Measurements from ENCODE around the gene RGR. TPM values are rescaled to one million over a fixed set of nuclear protein-coding genes. Genes with fewer than 3 reads are reported as not detected.

The RGR gene
- total RNA-seq, 1 experiment from 2014 or later = not detected

DNA sequence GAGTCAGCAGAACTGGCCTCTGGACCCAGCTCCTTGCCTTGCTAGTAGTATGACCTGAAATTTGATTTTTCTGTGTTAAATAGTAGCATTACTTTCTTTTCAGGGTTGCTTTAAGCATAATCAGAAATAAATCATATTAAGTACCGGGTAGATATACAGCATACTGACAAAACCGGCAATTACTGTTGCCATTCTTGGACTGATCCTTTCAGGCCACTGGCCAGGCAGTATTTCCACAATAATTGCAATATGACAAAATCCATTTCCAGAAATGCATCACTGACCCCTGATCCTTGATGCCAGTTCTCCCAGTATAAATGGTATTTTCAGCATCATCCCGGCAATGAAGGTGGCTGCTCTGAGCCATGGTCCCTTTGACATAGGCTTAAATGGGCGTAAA is 10.4 kb upstream of the RGR start:
- ChIA-PET RAD21 (ENCODE audit: low non-redundant PET in 1 of 2, low total read pairs in 2 of 2, uncharacterized antibody in 2 of 2, unreplicated experiment in 2 of 2) (no interaction called here), CTCF (no interaction called here), POLR2A (no interaction called here)
- no peaks in the 10 kb centered on the region for H3K9me2 ChIP-seq (ENCODE audit: insufficient read depth)
- intact Hi-C loops (cut with micrococcal nuclease) = no loop called here
- ATAC-seq (no peak), DNase-seq (ENCODE audit: low read depth, low spot score) (no peak)
- no peaks in the 10 kb centered on the region for H3K36me3 ChIP-seq (ENCODE audit: control insufficient read depth in 1 of 2, insufficient read depth in 2 of 2, low read length in 2 of 2)
- no TSS peak for BruUV-seq (replicated peaks)
- no peak overlapping the region for H2AFZ ChIP-seq (ENCODE audit: low read depth, low read length, poor library complexity, severe bottlenecking)
- TF ChIP-seq RAD21 (IDR thresholded peaks at IDR 0.05; ENCODE audit: low read depth) = no peak
- no peak for TF ChIP-seq SP1 (IDR thresholded peaks at IDR 0.05; ENCODE audit: low read depth)
- TF ChIP-seq SIN3A (IDR thresholded peaks at IDR 0.05; ENCODE audit: low read depth) = no peak
- TF ChIP-seq ZNF274 (IDR thresholded peaks at IDR 0.05; ENCODE audit: low read depth, low read length) = no peak
- no peak for TF ChIP-seq ELF1 (IDR thresholded peaks at IDR 0.05; ENCODE audit: borderline replicate concordance, low read depth)
- no peak for TF ChIP-seq YY1 (IDR thresholded peaks at IDR 0.05; ENCODE audit: extremely low read depth, insufficient replicate concordance, low read depth, low read length)
- TF ChIP-seq CBX3 (IDR thresholded peaks at IDR 0.05; ENCODE audit: low read depth) = no peak
- TF ChIP-seq, protein P1, sequence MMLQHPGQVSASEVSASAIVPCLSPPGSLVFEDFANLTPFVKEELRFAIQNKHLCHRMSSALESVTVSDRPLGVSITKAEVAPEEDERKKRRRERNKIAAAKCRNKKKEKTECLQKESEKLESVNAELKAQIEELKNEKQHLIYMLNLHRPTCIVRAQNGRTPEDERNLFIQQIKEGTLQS (IDR thresholded peaks at IDR 0.05) = no peak
- TF ChIP-seq CEBPB (IDR thresholded peaks at IDR 0.05; ENCODE audit: low read depth) = no peak
- no peak for TF ChIP-seq EZH2phosphoT487 (IDR thresholded peaks at IDR 0.05; ENCODE audit: borderline replicate concordance)
- no peak for TF ChIP-seq POLR2A (IDR thresholded peaks at IDR 0.05; ENCODE audit: borderline replicate concordance, extremely low read depth, insufficient read depth, insufficient read length)
- TF ChIP-seq, protein P2, sequence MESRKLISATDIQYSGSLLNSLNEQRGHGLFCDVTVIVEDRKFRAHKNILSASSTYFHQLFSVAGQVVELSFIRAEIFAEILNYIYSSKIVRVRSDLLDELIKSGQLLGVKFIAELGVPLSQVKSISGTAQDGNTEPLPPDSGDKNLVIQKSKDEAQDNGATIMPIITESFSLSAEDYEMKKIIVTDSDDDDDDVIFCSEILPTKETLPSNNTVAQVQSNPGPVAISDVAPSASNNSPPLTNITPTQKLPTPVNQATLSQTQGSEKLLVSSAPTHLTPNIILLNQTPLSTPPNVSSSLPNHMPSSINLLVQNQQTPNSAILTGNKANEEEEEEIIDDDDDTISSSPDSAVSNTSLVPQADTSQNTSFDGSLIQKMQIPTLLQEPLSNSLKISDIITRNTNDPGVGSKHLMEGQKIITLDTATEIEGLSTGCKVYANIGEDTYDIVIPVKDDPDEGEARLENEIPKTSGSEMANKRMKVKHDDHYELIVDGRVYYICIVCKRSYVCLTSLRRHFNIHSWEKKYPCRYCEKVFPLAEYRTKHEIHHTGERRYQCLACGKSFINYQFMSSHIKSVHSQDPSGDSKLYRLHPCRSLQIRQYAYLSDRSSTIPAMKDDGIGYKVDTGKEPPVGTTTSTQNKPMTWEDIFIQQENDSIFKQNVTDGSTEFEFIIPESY (IDR thresholded peaks at IDR 0.05; ENCODE audit: extremely low read depth, insufficient replicate concordance, low read length) = no peak
- no peak for TF ChIP-seq SRF (IDR thresholded peaks at IDR 0.05; ENCODE audit: low read depth)
- no peak for TF ChIP-seq JUND (IDR thresholded peaks at IDR 0.05)
- TF ChIP-seq, protein P3, sequence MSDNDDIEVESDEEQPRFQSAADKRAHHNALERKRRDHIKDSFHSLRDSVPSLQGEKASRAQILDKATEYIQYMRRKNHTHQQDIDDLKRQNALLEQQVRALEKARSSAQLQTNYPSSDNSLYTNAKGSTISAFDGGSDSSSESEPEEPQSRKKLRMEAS (IDR thresholded peaks at IDR 0.05) = no peak
- no peak overlapping the region for H3K27ac ChIP-seq (ENCODE audit: low read depth, low read length)
- no peak overlapping the region for H3K9ac ChIP-seq (ENCODE audit: low read length)
- no peaks in the 10 kb centered on the region for H4K20me1 ChIP-seq (ENCODE audit: insufficient read depth)
- no peak overlapping the region for H3K4me2 ChIP-seq (ENCODE audit: low read length)
- H3K4me3 ChIP-seq (replicated peaks in 1 of 2; ENCODE audit: low read depth in 1 of 2, low read length in 2 of 2) = no peak overlapping the region
- no peaks in the 10 kb centered on the region for H3K9me3 ChIP-seq (ENCODE audit: control insufficient read depth in 1 of 2, insufficient read depth in 1 of 2, low read depth in 1 of 2, low read length in 2 of 2)
- no peaks in the 10 kb centered on the region for H3K79me2 ChIP-seq (ENCODE audit: insufficient read depth, low read length)
- peaks cover 7% of the 10 kb centered on the region; the same call in 1 of the 2 replicates for H3K27me3 ChIP-seq (ENCODE audit: insufficient read depth, low read length)
- H3K4me1 ChIP-seq (ENCODE audit: control insufficient read depth in 1 of 2, insufficient read depth in 2 of 2, low read length in 2 of 2) = no peaks in the 10 kb centered on the region

All from HCT116 (cell line).